Calu3 (cell line): ENCODE measurements around the gene ZFAND6. TPM values are rescaled to one million over a fixed set of nuclear protein-coding genes. Genes with fewer than 3 reads are reported as not detected.
"Not testable (repeated sequence)": the region's sequence is repeated elsewhere in the genome, so short reads cannot be mapped to it uniquely, and the experiment has no call there.

Experiments used
- BruUV-seq: library from RNA; stranded (reverse); fragments of 400-500 nt; replicated peaks from 2 replicates; lab custom pipeline; 2021; lab: Mats Ljungman, UMichigan
- CTCF ChIA-PET: fragments of 300-600 bp; sonication (Branson Sonifier 250); formaldehyde crosslinking; loops from one replicate; lab custom pipeline; 2022; ENCODE audit warnings: antibody characterized with exemption; lab: Charles Lee
- DNase-seq: peaks from one replicate; pipeline ENCODE4 v3.0.0; 2022
- H3K27ac Mint-ChIP-seq: one replicate; pipeline ENCODE4 v1.8.0; 2022; ENCODE audit warnings: mixed read lengths; ENCODE audit not compliant: unreplicated experiment
- H3K27me3 Mint-ChIP-seq: one replicate; pipeline ENCODE4 v1.8.0; 2022; ENCODE audit warnings: mixed read lengths; ENCODE audit not compliant: unreplicated experiment
- H3K36me3 Mint-ChIP-seq: one replicate; pipeline ENCODE4 v1.8.0; 2022; ENCODE audit warnings: mild to moderate bottlenecking, moderate library complexity, mixed read lengths; ENCODE audit not compliant: insufficient read depth, unreplicated experiment
- H3K4me1 Mint-ChIP-seq: one replicate; pipeline ENCODE4 v1.8.0; 2022; ENCODE audit warnings: mild to moderate bottlenecking, low read depth, mixed read lengths; ENCODE audit not compliant: unreplicated experiment
- H3K4me3 Mint-ChIP-seq: one replicate; pipeline ENCODE4 v1.8.0; 2022; ENCODE audit warnings: mild to moderate bottlenecking, low read depth, moderate library complexity, mixed read lengths; ENCODE audit not compliant: unreplicated experiment
- H3K9me3 Mint-ChIP-seq: one replicate; pipeline ENCODE4 v1.8.0; 2022; ENCODE audit warnings: low read depth, mixed read lengths; ENCODE audit not compliant: unreplicated experiment
- intact Hi-C: fragments of 100-400 bp; cut with micrococcal nuclease; formaldehyde crosslinking; loops from one replicate; pipeline ENCODE4 v1.10.0; 2022; ENCODE audit not compliant: unreplicated experiment
- total RNA-seq: library from RNA; stranded (reverse); gene quantifications from 2 replicates; pipeline ENCODE4 v1.2.3, GENCODE V29; 2022
- TF ChIP-seq, protein P1 (sequence below): fragments of 200-600 bp; IDR thresholded peaks from one replicate; pipeline ENCODE4 v1.8.0; 2022; ENCODE audit warnings: antibody characterized with exemption; ENCODE audit not compliant: unreplicated experiment

The ZFAND6 gene
- total RNA-seq, 1 experiment from 2014 or later, result 87.5 TPM

DNA sequence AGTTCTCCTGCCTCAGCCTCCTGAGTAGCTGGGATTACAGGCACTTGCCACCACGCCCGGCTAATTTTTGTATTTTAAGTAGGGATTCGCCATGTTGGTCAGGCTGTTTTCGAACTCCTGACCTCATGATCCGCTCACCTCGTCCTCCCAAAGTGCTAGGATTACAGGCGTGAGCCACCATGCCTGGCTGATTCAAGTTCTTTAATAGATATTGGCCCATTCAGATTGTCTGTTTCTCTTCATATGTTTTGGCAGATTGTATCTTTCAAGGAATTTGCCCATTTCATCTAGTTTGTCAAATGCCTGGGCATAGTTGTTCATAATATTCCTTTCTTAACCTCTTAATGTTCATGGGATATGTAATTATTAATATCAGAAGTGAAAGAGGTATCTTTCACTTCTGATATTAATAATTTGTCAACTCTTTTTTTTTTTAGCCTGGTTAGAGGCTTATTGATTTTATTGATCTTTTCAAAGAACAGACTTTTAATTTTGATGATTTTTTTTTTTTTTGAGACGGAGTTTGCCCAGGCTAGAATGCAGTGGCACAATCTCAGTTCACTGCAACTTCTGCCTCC is 40.2 kb upstream of the ZFAND6 start:
- Mint-ChIP-seq H3K4me3 (no peak overlapping the region), H3K27me3 (no peaks in the 10 kb centered on the region), H3K27ac (no peak overlapping the region), H3K36me3 (no peaks in the 10 kb centered on the region), H3K9me3 (no peaks in the 10 kb centered on the region), H3K4me1 (no peaks in the 10 kb centered on the region)
- no TSS peak for BruUV-seq
- TF ChIP-seq, protein P1, sequence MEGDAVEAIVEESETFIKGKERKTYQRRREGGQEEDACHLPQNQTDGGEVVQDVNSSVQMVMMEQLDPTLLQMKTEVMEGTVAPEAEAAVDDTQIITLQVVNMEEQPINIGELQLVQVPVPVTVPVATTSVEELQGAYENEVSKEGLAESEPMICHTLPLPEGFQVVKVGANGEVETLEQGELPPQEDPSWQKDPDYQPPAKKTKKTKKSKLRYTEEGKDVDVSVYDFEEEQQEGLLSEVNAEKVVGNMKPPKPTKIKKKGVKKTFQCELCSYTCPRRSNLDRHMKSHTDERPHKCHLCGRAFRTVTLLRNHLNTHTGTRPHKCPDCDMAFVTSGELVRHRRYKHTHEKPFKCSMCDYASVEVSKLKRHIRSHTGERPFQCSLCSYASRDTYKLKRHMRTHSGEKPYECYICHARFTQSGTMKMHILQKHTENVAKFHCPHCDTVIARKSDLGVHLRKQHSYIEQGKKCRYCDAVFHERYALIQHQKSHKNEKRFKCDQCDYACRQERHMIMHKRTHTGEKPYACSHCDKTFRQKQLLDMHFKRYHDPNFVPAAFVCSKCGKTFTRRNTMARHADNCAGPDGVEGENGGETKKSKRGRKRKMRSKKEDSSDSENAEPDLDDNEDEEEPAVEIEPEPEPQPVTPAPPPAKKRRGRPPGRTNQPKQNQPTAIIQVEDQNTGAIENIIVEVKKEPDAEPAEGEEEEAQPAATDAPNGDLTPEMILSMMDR, result no peak
- no peak for DNase-seq
- intact Hi-C loops, result loop anchor here (10.0 kb wide), 1 partner anchor 56 kb away; no protein-coding TSS in a partner anchor
- CTCF ChIA-PET, result interaction anchor here (0.6 to 0.7 kb wide), 2 partner anchors 606 to 675 kb away, joined by 3 read pairs; no protein-coding TSS in a partner anchor

DNA sequence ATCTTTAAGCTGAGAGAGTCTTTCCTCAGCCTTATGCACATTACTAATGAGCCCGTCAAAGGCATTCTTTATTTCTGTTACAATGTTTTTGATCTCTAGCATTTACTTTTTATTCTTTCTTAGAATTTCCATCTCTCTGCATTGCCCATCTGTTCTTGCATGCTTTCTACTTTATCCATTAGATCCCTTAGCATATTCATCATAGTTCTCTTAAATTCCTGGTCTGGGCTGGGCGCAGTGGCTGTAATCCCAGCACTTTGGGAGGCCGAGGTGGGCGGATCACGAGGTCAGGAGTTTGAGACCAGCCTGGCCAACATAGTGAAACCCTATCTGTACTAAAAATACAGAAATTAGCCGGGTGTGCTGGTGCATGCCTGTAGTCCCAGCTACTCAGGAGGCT is 39.3 kb upstream of the ZFAND6 start:
- H3K9me3 Mint-ChIP-seq, intact Hi-C loops, H3K27me3 Mint-ChIP-seq, H3K27ac Mint-ChIP-seq, BruUV-seq, H3K4me1 Mint-ChIP-seq, DNase-seq, H3K4me3 Mint-ChIP-seq, H3K36me3 Mint-ChIP-seq: not testable (repeated sequence)
- CTCF ChIA-PET, result interaction anchor here (0.7 kb wide), 1 partner anchor 607 kb away, joined by 3 read pairs; no protein-coding TSS in a partner anchor

DNA sequence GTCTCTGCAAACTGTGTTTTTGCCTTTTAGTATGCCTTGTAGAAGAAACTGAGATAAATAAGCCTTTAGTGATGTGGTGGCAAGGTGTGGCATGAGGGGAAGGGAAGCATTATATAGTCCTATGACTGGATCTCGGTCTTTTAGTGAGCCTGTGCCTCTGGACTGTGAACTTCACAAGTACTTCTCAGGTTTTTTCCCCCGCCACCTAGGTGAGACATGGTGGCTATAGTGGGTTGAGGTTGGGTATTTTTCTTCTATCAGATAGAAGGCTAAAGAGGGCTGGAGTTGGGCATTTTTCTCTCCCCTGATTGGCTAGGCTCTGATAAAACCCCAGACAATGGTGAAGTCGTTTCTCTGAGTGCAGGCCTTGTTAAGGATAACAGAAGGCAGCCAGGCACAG is 38.7 kb upstream of the ZFAND6 start:
- no peaks in the 10 kb centered on the region for H3K4me1 Mint-ChIP-seq
- intact Hi-C loops, result no loop called here
- DNase-seq, result no peak
- H3K36me3 Mint-ChIP-seq, result no peaks in the 10 kb centered on the region
- H3K9me3 Mint-ChIP-seq, result no peaks in the 10 kb centered on the region
- CTCF ChIA-PET, result no interaction called here
- TF ChIP-seq, protein P1, result no peak
- H3K4me3 Mint-ChIP-seq, result no peak overlapping the region
- no TSS peak for BruUV-seq
- no peaks in the 10 kb centered on the region for H3K27me3 Mint-ChIP-seq
- H3K27ac Mint-ChIP-seq, result no peak overlapping the region

DNA sequence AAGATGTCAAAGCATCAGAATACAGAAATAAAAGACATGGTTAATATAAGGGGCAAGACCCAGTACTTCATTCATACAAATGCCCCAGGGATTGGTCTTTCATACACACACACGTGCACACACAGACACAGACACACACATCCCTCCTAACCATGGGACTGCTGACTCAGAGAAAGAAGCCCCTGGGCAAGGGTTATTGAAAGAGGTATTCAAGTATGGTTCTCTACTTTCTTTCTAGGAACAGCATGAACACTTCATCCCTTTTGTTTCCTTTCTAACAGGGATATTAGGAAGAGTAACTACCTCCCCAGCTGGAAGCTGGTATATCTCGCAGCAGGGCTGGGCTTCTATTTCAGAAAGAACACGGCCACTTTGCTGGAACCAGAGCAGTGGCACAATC is 33.2 kb upstream of the ZFAND6 start:
- DNase-seq, result no peak
- Mint-ChIP-seq H3K4me1 (no peaks in the 10 kb centered on the region), H3K27me3 (no peaks in the 10 kb centered on the region), H3K27ac (no peak overlapping the region), H3K9me3 (peaks cover 2% of the 10 kb centered on the region), H3K36me3 (no peaks in the 10 kb centered on the region), H3K4me3 (no peak overlapping the region)
- CTCF ChIA-PET, result no interaction called here
- no TSS peak for BruUV-seq
- TF ChIP-seq, protein P1, result no peak
- intact Hi-C loops, result no loop called here

DNA sequence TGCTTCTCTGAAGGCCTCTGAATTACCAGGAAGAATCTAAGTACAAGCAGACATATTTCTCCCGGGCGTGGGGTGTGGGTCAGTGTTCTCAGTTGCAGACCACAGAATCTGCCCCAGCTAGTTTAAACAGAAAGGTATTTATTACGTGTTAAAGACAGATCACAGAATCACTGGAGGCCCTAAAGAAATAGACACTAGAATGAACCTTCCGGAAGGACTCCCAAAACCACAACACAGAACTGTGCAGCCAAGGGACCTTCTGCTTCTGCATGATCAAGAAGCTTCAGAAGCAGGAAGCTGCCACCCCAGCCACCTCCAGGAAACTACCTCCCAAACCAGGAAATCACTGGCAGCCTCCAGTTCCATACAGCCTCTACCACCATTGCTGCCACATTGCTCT is 32.7 kb upstream of the ZFAND6 start:
- no peak for DNase-seq
- no TSS peak for BruUV-seq

More for the DNA sequence above, 32.7 kb upstream of the ZFAND6 start:
- Mint-ChIP-seq H3K36me3 (no peaks in the 10 kb centered on the region), H3K27ac (no peak overlapping the region), H3K4me3 (no peak overlapping the region), H3K9me3 (peaks cover 2% of the 10 kb centered on the region), H3K27me3 (no peaks in the 10 kb centered on the region), H3K4me1 (peaks cover 3% of the 10 kb centered on the region)
- TF ChIP-seq, protein P1, result no peak
- CTCF ChIA-PET, result no interaction called here
- intact Hi-C loops, result no loop called here
